ENCODE data around the gene CCDC40.
A peak's percentile ranks its signal among the peaks of the same experiment; 100 is the strongest.

Gene CCDC40

DNA sequence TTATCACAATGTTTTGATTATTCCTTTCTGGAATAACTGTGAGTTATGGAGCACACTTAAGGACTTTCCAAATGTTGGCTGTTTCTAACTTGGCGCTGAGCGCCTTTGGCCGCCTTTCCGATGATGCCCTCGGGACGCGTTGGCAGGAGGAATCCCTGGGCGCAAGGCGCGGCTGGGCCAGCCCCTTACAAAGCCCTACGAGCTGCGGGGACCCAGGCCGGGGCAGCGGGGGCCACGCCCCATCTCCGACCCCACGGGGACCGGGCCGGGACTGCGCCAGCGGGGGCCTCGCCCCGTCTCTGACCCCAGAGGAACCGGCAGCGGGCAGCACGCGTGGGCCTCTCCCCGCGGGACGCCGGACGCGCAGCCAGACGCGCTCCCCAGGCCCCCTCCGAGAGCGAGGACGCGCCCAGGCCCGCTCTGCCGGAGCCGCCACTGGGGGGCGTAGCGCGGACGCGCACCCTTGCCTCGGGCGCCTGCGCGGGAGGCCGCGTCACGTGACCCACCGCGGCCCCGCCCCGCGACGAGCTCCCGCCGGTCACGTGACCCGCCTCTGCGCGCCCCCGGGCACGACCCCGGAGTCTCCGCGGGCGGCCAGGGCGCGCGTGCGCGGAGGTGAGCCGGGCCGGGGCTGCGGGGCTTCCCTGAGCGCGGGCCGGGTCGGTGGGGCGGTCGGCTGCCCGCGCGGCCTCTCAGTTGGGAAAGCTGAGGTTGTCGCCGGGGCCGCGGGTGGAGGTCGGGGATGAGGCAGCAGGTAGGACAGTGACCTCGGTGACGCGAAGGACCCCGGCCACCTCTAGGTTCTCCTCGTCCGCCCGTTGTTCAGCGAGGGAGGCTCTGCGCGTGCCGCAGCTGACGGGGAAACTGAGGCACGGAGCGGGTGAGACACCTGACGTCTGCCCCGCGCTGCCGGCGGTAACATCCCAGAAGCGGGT, 64.8 kb downstream of the CCDC40 start, which contains the start of gene GAA:
Gene GAA, plus strand, starts transcription at position 571 of the 935 bp plus-strand sequence. CDS start 3,006 bp downstream, outside the sequence.
- DNase-seq (ENCODE audit: low read depth, low spot score): no peak

- DNase-seq (ENCODE audit: low read depth, low spot score): no peak
Measured at GRCh38 chr17:80101946-80102663, 65.7 kb downstream of the CCDC40 start.

GRCh38 chr17:80102664-80103448, 66.4 kb downstream of the CCDC40 start:
- no peak for DNase-seq (ENCODE audit: low read depth, low spot score)

- no peak for DNase-seq (ENCODE audit: low read depth, low spot score)
Measured at GRCh38 chr17:80103449-80104085, 67.1 kb downstream of the CCDC40 start.

- DNase-seq (ENCODE audit: low read depth, low spot score): peak; percentile 65
Measured at GRCh38 chr17:80104321-80104955, 68.0 kb downstream of the CCDC40 start.

DNA sequence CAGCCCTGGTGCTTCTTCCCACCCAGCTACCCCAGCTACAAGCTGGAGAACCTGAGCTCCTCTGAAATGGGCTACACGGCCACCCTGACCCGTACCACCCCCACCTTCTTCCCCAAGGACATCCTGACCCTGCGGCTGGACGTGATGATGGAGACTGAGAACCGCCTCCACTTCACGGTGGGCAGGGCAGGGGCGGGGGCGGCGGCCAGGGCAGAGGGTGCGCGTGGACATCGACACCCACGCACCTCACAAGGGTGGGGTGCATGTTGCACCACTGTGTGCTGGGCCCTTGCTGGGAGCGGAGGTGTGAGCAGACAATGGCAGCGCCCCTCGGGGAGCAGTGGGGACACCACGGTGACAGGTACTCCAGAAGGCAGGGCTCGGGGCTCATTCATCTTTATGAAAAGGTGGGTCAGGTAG, 68.5 kb downstream of the CCDC40 start:
- DNase-seq (ENCODE audit: low read depth, low spot score): no peak

DNA sequence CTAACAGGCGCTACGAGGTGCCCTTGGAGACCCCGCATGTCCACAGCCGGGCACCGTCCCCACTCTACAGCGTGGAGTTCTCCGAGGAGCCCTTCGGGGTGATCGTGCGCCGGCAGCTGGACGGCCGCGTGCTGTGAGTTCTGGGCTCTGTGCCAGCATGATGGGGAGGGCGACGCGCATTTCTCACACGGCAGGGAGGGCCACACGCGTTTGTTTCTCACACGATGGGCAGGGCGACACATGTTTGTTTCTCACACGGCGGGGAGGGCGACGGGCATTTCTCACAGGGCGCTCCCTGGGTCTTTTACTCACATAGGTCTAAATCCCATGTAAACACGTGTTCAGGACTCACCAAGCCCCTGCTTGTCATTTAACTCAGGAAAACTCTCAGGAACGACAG, 69.3 kb downstream of the CCDC40 start:
- peak; percentile 82 for DNase-seq (ENCODE audit: low read depth, low spot score)

- DNase-seq (ENCODE audit: low read depth, low spot score): no peak
Measured at GRCh38 chr17:80106176-80106575, 69.7 kb downstream of the CCDC40 start.

DNA sequence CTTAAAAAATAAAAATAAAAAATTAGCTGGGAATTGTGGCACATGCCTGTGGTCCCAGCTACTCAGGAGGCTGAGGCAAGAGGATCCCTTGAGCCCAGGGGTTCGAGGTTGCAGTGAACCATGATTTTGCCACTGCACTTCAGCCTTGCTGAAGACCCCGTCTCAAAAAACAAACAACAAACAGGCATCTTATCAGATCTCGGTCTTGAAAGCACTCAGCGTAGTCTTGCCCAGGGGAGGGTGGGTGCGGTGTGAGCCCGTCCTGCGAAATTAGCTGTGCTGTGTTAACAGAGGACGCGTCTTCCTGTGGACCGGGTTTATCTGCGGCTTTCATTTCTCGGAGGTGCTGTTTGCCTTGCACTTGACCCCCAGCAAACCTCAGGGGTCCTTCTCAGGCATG, 70.3 kb downstream of the CCDC40 start:
- DNase-seq (ENCODE audit: low read depth, low spot score): no peak

DNA sequence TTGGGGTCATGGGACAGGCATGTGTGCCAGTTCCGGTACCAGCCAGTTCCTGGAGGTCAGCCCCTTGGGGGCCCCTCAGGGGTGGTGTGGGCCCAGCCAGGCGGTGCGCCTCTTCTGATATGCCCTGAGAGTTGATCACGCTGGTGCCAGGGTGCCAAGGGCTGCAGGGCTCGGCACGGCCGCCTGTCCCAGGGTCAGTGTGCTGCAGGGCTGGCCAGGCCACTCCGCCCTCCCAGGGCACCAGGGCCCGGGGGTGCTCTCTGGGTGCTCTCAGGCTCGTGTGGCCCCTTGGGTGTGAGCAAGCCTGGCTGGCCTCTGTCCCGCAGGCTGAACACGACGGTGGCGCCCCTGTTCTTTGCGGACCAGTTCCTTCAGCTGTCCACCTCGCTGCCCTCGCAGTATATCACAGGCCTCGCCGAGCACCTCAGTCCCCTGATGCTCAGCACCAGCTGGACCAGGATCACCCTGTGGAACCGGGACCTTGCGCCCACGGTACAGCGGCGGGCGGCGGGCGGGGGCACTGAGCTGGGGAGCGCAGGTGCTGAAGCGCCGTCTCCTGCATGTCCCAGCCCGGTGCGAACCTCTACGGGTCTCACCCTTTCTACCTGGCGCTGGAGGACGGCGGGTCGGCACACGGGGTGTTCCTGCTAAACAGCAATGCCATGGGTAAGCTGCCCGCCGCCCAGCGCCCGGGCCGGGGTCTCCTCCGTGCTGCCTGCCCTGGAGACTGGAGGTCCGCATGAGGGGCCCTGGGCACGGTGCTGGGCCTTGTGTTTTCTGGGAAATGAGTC, 71.0 kb downstream of the CCDC40 start:
- DNase-seq (ENCODE audit: low read depth, low spot score): no peak

GRCh38 chr17:80108036-80108971, 71.9 kb downstream of the CCDC40 start:
- no peak for DNase-seq (ENCODE audit: low read depth, low spot score)

GRCh38 chr17:80109066-80109660, 72.7 kb downstream of the CCDC40 start:
- DNase-seq (ENCODE audit: low read depth, low spot score): no peak

DNA sequence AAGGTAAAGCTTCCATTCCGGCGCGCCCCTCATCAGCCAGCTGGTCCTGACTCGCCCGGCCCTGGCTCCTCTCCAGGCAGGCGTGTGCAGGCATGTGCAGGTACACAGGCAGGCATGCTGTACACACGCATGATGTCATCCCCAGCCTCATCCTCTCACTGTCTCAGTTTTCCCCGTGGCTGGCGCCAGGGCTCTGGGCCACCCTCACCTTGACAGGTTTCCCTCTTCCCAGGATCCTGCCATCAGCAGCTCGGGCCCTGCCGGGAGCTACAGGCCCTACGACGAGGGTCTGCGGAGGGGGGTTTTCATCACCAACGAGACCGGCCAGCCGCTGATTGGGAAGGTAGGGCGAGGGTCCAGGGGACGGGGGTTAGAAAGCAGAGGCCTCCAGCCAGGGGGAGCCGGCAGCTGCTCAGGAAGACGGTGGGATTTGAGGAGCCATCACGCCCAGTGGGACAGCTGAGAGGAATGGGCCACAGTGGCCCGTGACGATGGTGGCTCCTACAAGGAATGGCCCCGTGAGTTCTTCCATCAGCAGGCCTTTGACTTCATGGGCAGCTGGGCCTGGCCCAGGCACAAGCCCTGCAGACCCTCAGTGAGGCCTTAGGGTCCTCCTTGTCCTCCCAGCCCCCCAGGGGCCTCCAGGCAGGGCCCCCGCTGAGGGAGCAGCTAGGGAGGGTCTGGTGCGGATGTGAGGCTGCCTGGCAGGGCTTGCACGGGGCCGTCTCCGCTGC, 73.4 kb downstream of the CCDC40 start:
- no peak for DNase-seq (ENCODE audit: low read depth, low spot score)

GRCh38 chr17:80110447-80110812, 74.0 kb downstream of the CCDC40 start:
- no peak for DNase-seq (ENCODE audit: low read depth, low spot score)

DNA sequence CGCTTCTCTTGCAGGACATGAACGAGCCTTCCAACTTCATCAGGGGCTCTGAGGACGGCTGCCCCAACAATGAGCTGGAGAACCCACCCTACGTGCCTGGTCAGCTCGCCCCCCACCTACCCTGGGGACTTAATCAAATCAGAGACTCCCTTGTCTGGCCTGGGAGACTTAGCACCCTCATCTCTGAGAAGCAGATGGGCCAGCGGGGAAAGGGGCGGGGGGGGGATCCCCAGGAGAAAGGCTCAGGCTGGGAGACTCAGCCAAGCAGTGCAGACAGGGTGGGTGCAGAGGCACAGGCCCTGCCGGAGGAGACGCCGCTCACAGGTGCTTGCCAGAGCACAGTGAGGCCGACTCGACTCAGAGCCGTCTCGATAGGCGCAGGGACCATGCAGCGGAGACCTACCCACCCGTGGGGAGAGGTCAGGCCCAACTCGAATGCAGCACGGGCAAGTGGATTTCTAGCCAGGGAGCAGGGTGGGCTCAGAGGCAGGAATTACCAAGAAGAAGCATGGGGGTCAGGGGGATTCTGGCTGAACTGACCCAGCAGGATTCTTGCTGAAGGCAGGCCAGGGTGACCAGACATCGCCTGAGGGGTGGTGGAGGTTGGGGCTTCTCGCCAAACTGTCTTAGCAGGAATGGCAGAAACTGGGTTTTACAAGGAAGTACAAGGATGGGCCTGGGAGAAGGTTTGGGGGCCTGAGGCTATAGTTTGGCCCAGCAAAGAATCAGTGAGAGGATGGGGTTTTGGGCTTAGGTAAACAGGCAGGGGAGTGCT, 74.7 kb downstream of the CCDC40 start:
- no peak for DNase-seq (ENCODE audit: low read depth, low spot score)

DNA sequence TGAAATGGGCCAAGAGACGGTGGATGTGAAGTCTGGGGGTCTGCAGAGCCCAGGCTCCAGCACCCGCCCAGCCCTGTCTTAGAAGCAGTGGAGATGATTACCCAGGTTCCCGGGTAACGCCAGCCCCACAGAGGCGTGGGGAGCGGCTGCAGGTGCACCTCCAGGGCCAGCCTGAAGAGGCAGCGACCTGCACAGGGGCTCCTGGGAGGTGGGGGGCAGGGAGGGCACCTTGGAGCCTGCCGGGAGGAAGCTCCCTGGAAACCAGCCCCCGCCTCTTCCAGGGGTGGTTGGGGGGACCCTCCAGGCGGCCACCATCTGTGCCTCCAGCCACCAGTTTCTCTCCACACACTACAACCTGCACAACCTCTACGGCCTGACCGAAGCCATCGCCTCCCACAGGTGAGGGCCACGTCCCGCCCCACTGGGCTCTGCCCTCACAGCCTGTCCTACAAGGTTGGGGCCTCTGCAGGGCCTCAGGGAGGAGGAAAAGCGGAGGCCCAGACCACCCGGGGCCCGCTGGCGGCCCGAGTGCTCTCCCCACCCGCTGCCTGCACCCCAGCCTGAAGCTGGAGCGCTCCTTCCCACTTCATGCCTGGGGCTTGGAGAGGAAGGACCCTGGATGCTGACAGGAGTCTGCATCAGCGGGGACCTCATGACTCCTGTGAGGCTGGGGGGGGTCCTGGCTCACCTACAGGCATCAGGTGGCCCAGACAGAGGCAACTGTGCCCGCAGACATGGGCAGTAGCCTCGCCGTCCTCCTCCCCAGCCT, 75.4 kb downstream of the CCDC40 start:
- DNase-seq (ENCODE audit: low read depth, low spot score): no peak
